ENCODE measurements around the gene TNIP1.

The TNIP1 gene

GRCh38 chr5:151083081-151083676 lies 2.3 kb upstream of the TNIP1 start:
- DNase-seq (ENCODE audit: low read depth in 2 of 2) = no peak

- no peak for DNase-seq (ENCODE audit: low read depth in 2 of 2)
Observed at GRCh38 chr5:151082282-151082902, 1.6 kb upstream of the TNIP1 start.

- peak in 1 of 2 experiments; percentile 67 for DNase-seq (ENCODE audit: low read depth in 2 of 2)
Observed at GRCh38 chr5:151081431-151082281, 822 bp upstream of the TNIP1 start.

- no peak for DNase-seq (ENCODE audit: low read depth in 2 of 2)
Observed at GRCh38 chr5:151079838-151080612, 809 bp downstream of the TNIP1 start.

GRCh38 chr5:151078490-151079262 lies 2.2 kb downstream of the TNIP1 start:
- DNase-seq (ENCODE audit: low read depth in 2 of 2) = no peak

- no peak for DNase-seq (ENCODE audit: low read depth in 2 of 2)
Observed at GRCh38 chr5:151077967-151078366, 2.9 kb downstream of the TNIP1 start.

- DNase-seq (ENCODE audit: low read depth in 2 of 2) = no peak
Observed at GRCh38 chr5:151077419-151077818, 3.4 kb downstream of the TNIP1 start.

- DNase-seq (ENCODE audit: low read depth in 2 of 2) = no peak
Observed at GRCh38 chr5:151076616-151077015, 4.2 kb downstream of the TNIP1 start.

GRCh38 chr5:151075698-151076331 lies 5.0 kb downstream of the TNIP1 start:
- DNase-seq (ENCODE audit: low read depth in 2 of 2) = no peak

- DNase-seq (ENCODE audit: low read depth in 2 of 2) = no peak
Observed at GRCh38 chr5:151074557-151074956, 6.3 kb downstream of the TNIP1 start.

- no peak for DNase-seq (ENCODE audit: low read depth in 2 of 2)
Observed at GRCh38 chr5:151073280-151073679, 7.6 kb downstream of the TNIP1 start.

GRCh38 chr5:151072630-151073025 lies 8.2 kb downstream of the TNIP1 start:
- no peak for DNase-seq (ENCODE audit: low read depth in 2 of 2)

- DNase-seq (ENCODE audit: low read depth in 2 of 2) = no peak
Observed at GRCh38 chr5:151071848-151072629, 8.8 kb downstream of the TNIP1 start.

- DNase-seq (ENCODE audit: low read depth in 2 of 2) = no peak
Observed at GRCh38 chr5:151071021-151071420, 9.8 kb downstream of the TNIP1 start.

- DNase-seq (ENCODE audit: low read depth in 2 of 2) = no peak
Observed at GRCh38 chr5:151070449-151070848, 10.4 kb downstream of the TNIP1 start.

GRCh38 chr5:151068433-151069197 lies 12.2 kb downstream of the TNIP1 start:
- DNase-seq (ENCODE audit: low read depth in 2 of 2) = no peak

- no peak for DNase-seq (ENCODE audit: low read depth in 2 of 2)
Observed at GRCh38 chr5:151067632-151068432, 13.0 kb downstream of the TNIP1 start.

GRCh38 chr5:151066920-151067319 lies 13.9 kb downstream of the TNIP1 start:
- DNase-seq (ENCODE audit: low read depth in 2 of 2) = no peak
